Tibial nerve (tissue), 3 donors: Measurements from ENCODE around the gene DISC1.

Experiments
- CTCF ChIP-seq, 5 experiments: fragments of 200-600 bp in 3 of 5; fragments of 450-650 bp in 2 of 5; sonication (generic) in 3 of 5; IDR thresholded peaks; one replicate each; pipeline ENCODE4 v1.5.1; 2016 to 2019; ENCODE audit warnings: antibody characterized with exemption in 5 of 5, mild to moderate bottlenecking in 3 of 5, moderate library complexity in 2 of 5
- POLR2A ChIP-seq, 2 donors: fragments of 450-650 bp; IDR thresholded peaks; one replicate each; pipeline ENCODE4 v1.6.1; 2017; ENCODE audit warnings: antibody characterized with exemption in 2 of 2, mild to moderate bottlenecking in 2 of 2, moderate library complexity in 2 of 2

GRCh38 chr1:232033285-232033684 lies 406.7 kb downstream of the DISC1 start:
- TF ChIP-seq POLR2A (IDR thresholded peaks at IDR 0.05) (no peak), CTCF (IDR thresholded peaks at IDR 0.05) (no peak)
